ENCODE data around the gene MUC4.

MUC4 gene

GRCh38 chr3:195854628-195855294 is 43.0 kb upstream of the MUC4 start:
- H3K27ac ChIP-seq = no peak overlapping the region
- TF ChIP-seq CTCF (IDR thresholded peaks at IDR 0.05) = no peak
- TF ChIP-seq ZFX (IDR thresholded peaks at IDR 0.05; ENCODE audit: borderline replicate concordance) = no peak

- no peak for TF ChIP-seq CTCF (IDR thresholded peaks at IDR 0.05)
- no peak overlapping the region for H3K27ac ChIP-seq
These were observed 42.3 kb upstream of the MUC4 start for GRCh38 chr3:195853996-195854395.

- no peak overlapping the region for H3K27ac ChIP-seq
These were observed 41.3 kb upstream of the MUC4 start for GRCh38 chr3:195853036-195853435.

GRCh38 chr3:195850857-195851543 is 39.3 kb upstream of the MUC4 start:
- TF ChIP-seq ZFX (IDR thresholded peaks at IDR 0.05; ENCODE audit: borderline replicate concordance) = no peak
- TF ChIP-seq CTCF (IDR thresholded peaks at IDR 0.05) = peak; percentile 99
- no peak overlapping the region for H3K27ac ChIP-seq

More at GRCh38 chr3:195853036-195853435, 41.3 kb upstream of the MUC4 start:
- no peak for TF ChIP-seq ZFX (IDR thresholded peaks at IDR 0.05; ENCODE audit: borderline replicate concordance)
- no peak for TF ChIP-seq CTCF (IDR thresholded peaks at IDR 0.05)

GRCh38 chr3:195849322-195850074 is 37.8 kb upstream of the MUC4 start:
- no peak for TF ChIP-seq ZFX (IDR thresholded peaks at IDR 0.05; ENCODE audit: borderline replicate concordance)
- peak; percentile 98 for TF ChIP-seq CTCF (IDR thresholded peaks at IDR 0.05)
- H3K27ac ChIP-seq = no peak overlapping the region

GRCh38 chr3:195847055-195847950 is 35.6 kb upstream of the MUC4 start:
- no peak overlapping the region for H3K27ac ChIP-seq
- TF ChIP-seq CTCF (IDR thresholded peaks at IDR 0.05) (no peak), ZFX (IDR thresholded peaks at IDR 0.05; ENCODE audit: borderline replicate concordance) (no peak)
